Glutamatergic neuron (in vitro differentiated cells): ENCODE data around the gene MB. TPM values are rescaled to one million over a fixed set of nuclear protein-coding genes. Genes with fewer than 3 reads are reported as not detected.

ENCODE experiments used
- DNase-seq: peaks from one replicate; pipeline ENCODE4 v3.0.0; 2022
- H3K27ac Mint-ChIP-seq: one replicate; pipeline ENCODE4 v1.8.0; 2020; ENCODE audit warnings: mild to moderate bottlenecking, mixed read lengths, inconsistent platforms; ENCODE audit not compliant: unreplicated experiment
- H3K27me3 Mint-ChIP-seq: one replicate; pipeline ENCODE4 v1.8.0; 2020; ENCODE audit warnings: mild to moderate bottlenecking, moderate library complexity, mixed read lengths, inconsistent platforms; ENCODE audit not compliant: unreplicated experiment
- H3K36me3 Mint-ChIP-seq: one replicate; pipeline ENCODE4 v1.8.0; 2020; ENCODE audit warnings: mild to moderate bottlenecking, mixed read lengths, inconsistent platforms; ENCODE audit not compliant: unreplicated experiment
- H3K4me1 Mint-ChIP-seq: one replicate; pipeline ENCODE4 v1.8.0; 2020; ENCODE audit warnings: mild to moderate bottlenecking, low read depth, mixed read lengths, inconsistent platforms; ENCODE audit not compliant: unreplicated experiment
- H3K4me3 Mint-ChIP-seq: one replicate; pipeline ENCODE4 v1.8.0; 2020; ENCODE audit warnings: mild to moderate bottlenecking, mixed read lengths, inconsistent platforms; ENCODE audit not compliant: unreplicated experiment
- H3K9me3 Mint-ChIP-seq: one replicate; pipeline ENCODE4 v1.8.0; 2020; ENCODE audit warnings: mild to moderate bottlenecking, moderate library complexity, mixed read lengths, inconsistent platforms; ENCODE audit not compliant: unreplicated experiment
- total RNA-seq: library from RNA; stranded (reverse); fragmentation: NEBNext Ultra II Directional; extraction: Animal tissue kit (Norgen Biotek cat#: 25700); gene quantifications from one replicate; pipeline ENCODE4 v1.2.1, GENCODE V29; 2021; ENCODE audit not compliant: unreplicated experiment
- TF ChIP-seq, protein P1 (sequence below): fragments of 200-600 bp; sonication (generic); IDR thresholded peaks from one replicate; pipeline ENCODE4 v1.5.0; 2021; ENCODE audit not compliant: partially characterized antibody, unreplicated experiment

The MB gene
- total RNA-seq, 1 donor from 2014 or later: not detected

- Mint-ChIP-seq H3K27me3 (peaks cover 7% of the 10 kb centered on the region), H3K27ac (no peak overlapping the region), H3K4me3 (no peak overlapping the region), H3K36me3 (no peaks in the 10 kb centered on the region), H3K9me3 (peaks cover 2% of the 10 kb centered on the region), H3K4me1 (no peaks in the 10 kb centered on the region)
- TF ChIP-seq, protein P1, sequence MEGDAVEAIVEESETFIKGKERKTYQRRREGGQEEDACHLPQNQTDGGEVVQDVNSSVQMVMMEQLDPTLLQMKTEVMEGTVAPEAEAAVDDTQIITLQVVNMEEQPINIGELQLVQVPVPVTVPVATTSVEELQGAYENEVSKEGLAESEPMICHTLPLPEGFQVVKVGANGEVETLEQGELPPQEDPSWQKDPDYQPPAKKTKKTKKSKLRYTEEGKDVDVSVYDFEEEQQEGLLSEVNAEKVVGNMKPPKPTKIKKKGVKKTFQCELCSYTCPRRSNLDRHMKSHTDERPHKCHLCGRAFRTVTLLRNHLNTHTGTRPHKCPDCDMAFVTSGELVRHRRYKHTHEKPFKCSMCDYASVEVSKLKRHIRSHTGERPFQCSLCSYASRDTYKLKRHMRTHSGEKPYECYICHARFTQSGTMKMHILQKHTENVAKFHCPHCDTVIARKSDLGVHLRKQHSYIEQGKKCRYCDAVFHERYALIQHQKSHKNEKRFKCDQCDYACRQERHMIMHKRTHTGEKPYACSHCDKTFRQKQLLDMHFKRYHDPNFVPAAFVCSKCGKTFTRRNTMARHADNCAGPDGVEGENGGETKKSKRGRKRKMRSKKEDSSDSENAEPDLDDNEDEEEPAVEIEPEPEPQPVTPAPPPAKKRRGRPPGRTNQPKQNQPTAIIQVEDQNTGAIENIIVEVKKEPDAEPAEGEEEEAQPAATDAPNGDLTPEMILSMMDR: no peak
- no peak for DNase-seq
Observed at GRCh38 chr22:35578836-35579575, 38.1 kb downstream of the MB start.

DNA sequence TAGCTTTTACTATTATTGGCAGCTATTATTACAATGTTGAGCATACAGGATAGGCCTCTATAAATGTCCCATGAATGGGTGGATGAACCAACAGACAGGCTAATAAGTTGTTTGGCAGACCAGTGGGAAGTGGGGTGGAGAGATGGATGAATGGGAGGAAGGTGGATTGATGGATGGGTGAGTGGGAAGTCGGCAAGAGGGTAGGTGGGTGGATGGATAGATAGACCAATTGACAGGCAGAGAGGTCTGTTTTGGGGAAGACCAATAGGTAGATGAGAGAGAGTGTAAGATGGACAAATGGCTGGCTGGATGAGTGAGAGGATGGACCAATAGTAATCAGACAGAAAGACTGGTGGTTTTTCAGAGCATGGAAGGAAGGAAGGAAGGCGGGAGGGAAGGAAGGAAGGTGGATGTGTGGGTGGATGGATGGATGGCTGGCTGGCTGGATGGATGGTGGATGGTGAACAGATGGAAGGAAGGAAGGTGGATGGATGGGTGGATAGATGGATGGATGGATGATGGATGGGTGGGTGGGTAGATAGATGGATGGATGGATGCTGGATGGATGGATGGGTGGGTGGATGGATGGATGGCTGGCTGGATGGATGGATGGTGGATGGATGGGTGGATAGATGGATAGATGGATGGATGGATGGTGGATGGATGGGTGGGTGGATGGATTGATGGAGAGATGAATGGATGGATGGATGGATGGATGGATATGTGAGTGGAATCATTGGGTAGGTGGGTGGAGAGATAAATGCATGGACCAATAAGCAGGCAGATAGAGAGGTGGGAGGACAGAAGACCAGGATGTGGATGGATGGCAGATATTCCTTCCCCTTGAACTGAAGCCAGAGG lies 39.1 kb downstream of the MB start:
- H3K9me3 Mint-ChIP-seq: peaks cover 2% of the 10 kb centered on the region
- H3K27me3 Mint-ChIP-seq: peaks cover 7% of the 10 kb centered on the region
- peak overlapping the region; percentile 3 for H3K4me3 Mint-ChIP-seq
- H3K4me1 Mint-ChIP-seq: no peaks in the 10 kb centered on the region
- no peak for DNase-seq
- no peaks in the 10 kb centered on the region for H3K36me3 Mint-ChIP-seq
- no peak overlapping the region for H3K27ac Mint-ChIP-seq
- TF ChIP-seq, protein P1: no peak

DNA sequence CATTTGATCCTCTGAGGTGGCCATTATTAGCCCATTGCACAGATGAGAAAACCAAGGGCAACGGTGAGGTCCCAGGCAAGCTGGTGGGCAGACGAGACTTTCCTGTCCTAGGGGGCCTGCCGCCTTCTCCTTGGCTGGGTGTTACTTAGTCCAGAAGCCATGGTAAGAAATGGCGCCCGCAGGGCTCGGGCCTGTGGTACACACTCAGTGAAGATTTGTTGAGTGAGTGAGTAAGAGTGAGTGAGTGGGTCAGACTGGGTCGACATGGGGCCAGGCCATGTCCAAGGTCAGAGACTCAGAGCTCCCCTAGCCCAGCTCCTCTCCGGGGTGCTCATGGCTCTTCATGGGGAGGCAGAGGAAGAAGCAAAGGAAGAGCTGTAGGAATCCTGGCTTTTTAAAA lies 40.5 kb downstream of the MB start:
- TF ChIP-seq, protein P1: no peak
- Mint-ChIP-seq H3K27me3 (peaks cover 5% of the 10 kb centered on the region), H3K4me3 (no peak overlapping the region), H3K9me3 (peaks cover 2% of the 10 kb centered on the region), H3K36me3 (no peaks in the 10 kb centered on the region), H3K4me1 (no peaks in the 10 kb centered on the region), H3K27ac (no peak overlapping the region)
- DNase-seq: no peak

GRCh38 chr22:35575116-35575748 lies 41.9 kb downstream of the MB start:
- H3K27ac Mint-ChIP-seq: no peak overlapping the region
- TF ChIP-seq, protein P1: no peak
- H3K4me3 Mint-ChIP-seq: no peak overlapping the region
- no peaks in the 10 kb centered on the region for H3K36me3 Mint-ChIP-seq
- no peak for DNase-seq
- peaks cover 3% of the 10 kb centered on the region for H3K4me1 Mint-ChIP-seq
- H3K27me3 Mint-ChIP-seq: peaks cover 2% of the 10 kb centered on the region
- H3K9me3 Mint-ChIP-seq: peaks cover 2% of the 10 kb centered on the region
